Cardiac muscle cell (in vitro differentiated cells and primary cell): Measurements from ENCODE around the gene KIF25. TPM values are rescaled to one million over a fixed set of nuclear protein-coding genes. Genes with fewer than 3 reads are reported as not detected.

Experiments
- DNase-seq, 2 donors: peaks; one replicate each; pipeline versions ENCODE4 v3.0.0 to v3.0.0-alpha.2; 2010 to 2017; ENCODE audit warnings: low read depth in 1 of 2, low spot score in 1 of 2
- H3K27ac ChIP-seq: fragments of 200-600 bp; sonication (generic); 2 replicates; pipeline ENCODE4 v1.5.1; 2016
- H3K27me3 ChIP-seq: fragments of 200-600 bp; sonication (generic); 2 replicates; pipeline ENCODE4 v1.6.0; 2016; ENCODE audit warnings: control low read depth
- H3K36me3 ChIP-seq: fragments of 200-600 bp; sonication (generic); 2 replicates; pipeline ENCODE4 v1.5.1; 2016; ENCODE audit warnings: control low read depth
- H3K4me1 ChIP-seq: fragments of 200-600 bp; sonication (generic); 2 replicates; pipeline ENCODE4 v1.8.1; 2017; ENCODE audit warnings: low read depth, mild to moderate bottlenecking, mixed run types
- H3K4me3 ChIP-seq: fragments of 200-600 bp; sonication (generic); 2 replicates; pipeline ENCODE4 v1.5.1; 2016; ENCODE audit warnings: mild to moderate bottlenecking
- H3K9me3 ChIP-seq: fragments of 200-600 bp; sonication (generic); 2 replicates; pipeline ENCODE4 v1.5.1; 2017; ENCODE audit warnings: low read depth, mild to moderate bottlenecking, control low read depth
- CTCF ChIP-seq: IDR thresholded peaks from 2 replicates; pipeline ENCODE4 v1.5.1; 2012; ENCODE audit warnings: low read depth, mild to moderate bottlenecking, low read length
- polyA plus RNA-seq: library from polyadenylated mRNA; unstranded; fragments of >200 nt; fragmentation: Nextera tagmentation; extraction: Ambion mirVana; gene quantifications from 2 replicates; pipeline ENCODE4 v1.2.1, GENCODE V29; 2016
- total RNA-seq: library from RNA; depleted of rRNA; stranded (reverse); fragments of >200 nt; gene quantifications from 2 replicates; pipeline ENCODE4 v1.2.3, GENCODE V29; 2016

KIF25 gene
- total and polyA plus RNA-seq, 2 experiments from 2014 or later = 0.40 to 1.6 TPM

GRCh38 chr6:168040856-168041496, 43.5 kb downstream of the KIF25 start:
- no peak for TF ChIP-seq CTCF
- H3K4me1 ChIP-seq = peaks cover 1% of the 10 kb centered on the region
- H3K36me3 ChIP-seq = no peaks in the 10 kb centered on the region
- no peak overlapping the region for H3K4me3 ChIP-seq
- H3K27ac ChIP-seq = no peak overlapping the region
- H3K9me3 ChIP-seq = no peaks in the 10 kb centered on the region
- no peaks in the 10 kb centered on the region for H3K27me3 ChIP-seq
- DNase-seq = no peak

- Histone ChIP-seq H3K4me3 (no peak overlapping the region), H3K27me3 (no peaks in the 10 kb centered on the region), H3K4me1 (no peaks in the 10 kb centered on the region), H3K9me3 (no peaks in the 10 kb centered on the region), H3K27ac (no peak overlapping the region), H3K36me3 (no peaks in the 10 kb centered on the region)
- TF ChIP-seq CTCF = no peak
- no peak for DNase-seq
Measured at GRCh38 chr6:168041928-168042327, 44.5 kb downstream of the KIF25 start.

- no peak for DNase-seq
- Histone ChIP-seq H3K4me1 (no peaks in the 10 kb centered on the region), H3K36me3 (no peaks in the 10 kb centered on the region), H3K9me3 (no peaks in the 10 kb centered on the region), H3K4me3 (no peak overlapping the region), H3K27ac (no peak overlapping the region), H3K27me3 (no peaks in the 10 kb centered on the region)
- no peak for TF ChIP-seq CTCF
Measured at GRCh38 chr6:168042426-168043192, 45.1 kb downstream of the KIF25 start.

- Histone ChIP-seq H3K36me3 (no peaks in the 10 kb centered on the region), H3K4me3 (no peak overlapping the region), H3K27ac (no peak overlapping the region), H3K9me3 (no peaks in the 10 kb centered on the region), H3K4me1 (no peaks in the 10 kb centered on the region), H3K27me3 (no peaks in the 10 kb centered on the region)
- no peak for DNase-seq
- TF ChIP-seq CTCF = no peak
Measured at GRCh38 chr6:168043193-168043847, 45.8 kb downstream of the KIF25 start.

GRCh38 chr6:168043848-168044415, 46.5 kb downstream of the KIF25 start:
- H3K27ac ChIP-seq = no peak overlapping the region
- H3K27me3 ChIP-seq = no peaks in the 10 kb centered on the region

More at GRCh38 chr6:168043848-168044415, 46.5 kb downstream of the KIF25 start:
- no peak for TF ChIP-seq CTCF
- H3K4me3 ChIP-seq = no peak overlapping the region
- H3K36me3 ChIP-seq = no peaks in the 10 kb centered on the region
- H3K4me1 ChIP-seq = no peaks in the 10 kb centered on the region
- no peaks in the 10 kb centered on the region for H3K9me3 ChIP-seq
- DNase-seq = no peak
